Transverse colon (tissue), 4 donors: ENCODE results near the gene MED12L.

ENCODE experiments used
- CTCF ChIP-seq, 5 experiments: fragments of 200-600 bp in 3 of 5; fragments of 450-650 bp in 2 of 5; sonication (generic) in 3 of 5; IDR thresholded peaks; 1 replicate in 2 of 5; 2 replicates in 3 of 5; pipeline ENCODE4 v1.5.1; 2016 to 2017; ENCODE audit warnings: antibody characterized with exemption in 5 of 5, inconsistent platforms in 3 of 5, mild to moderate bottlenecking in 2 of 5, moderate library complexity in 1 of 5
- EP300 ChIP-seq: sonication (generic); formaldehyde crosslinking; IDR thresholded peaks from one replicate; pipeline ENCODE4 v1.6.1; 2017; ENCODE audit warnings: antibody characterized with exemption, low read depth
- POLR2AphosphoS5 ChIP-seq, 3 donors: sonication (generic); formaldehyde crosslinking; IDR thresholded peaks; one replicate each; pipeline ENCODE4 v1.6.1; 2016; ENCODE audit warnings: antibody characterized with exemption in 3 of 3

DNA sequence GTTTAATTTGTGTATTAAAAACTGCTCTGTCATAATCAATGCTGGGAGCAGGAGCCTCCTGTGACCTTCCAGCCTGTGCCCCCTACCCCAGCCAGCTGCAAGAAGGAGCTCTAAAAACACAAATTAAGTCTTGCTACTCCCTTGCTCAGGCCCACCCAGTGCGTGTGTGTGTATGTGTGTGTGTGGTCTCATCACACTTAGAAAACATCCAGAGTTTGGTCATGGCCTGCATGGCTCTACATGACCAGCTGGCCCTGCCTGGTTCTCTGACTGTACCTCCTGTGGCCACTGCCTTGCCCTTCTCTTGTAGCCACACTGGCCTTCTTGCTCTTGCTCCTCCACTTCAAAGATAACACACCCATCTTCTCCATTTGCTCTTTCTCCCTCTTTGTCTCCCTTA, 179.1 kb downstream of the MED12L start:
- TF ChIP-seq CTCF (IDR thresholded peaks at IDR 0.05) (no peak), EP300 (no peak), POLR2AphosphoS5 (IDR thresholded peaks at IDR 0.05) (no peak)
